Calu3 (cell line): ENCODE measurements around the gene WDR91. TPM values are rescaled to one million over a fixed set of nuclear protein-coding genes. Genes with fewer than 3 reads are reported as not detected.

Experiments
- BruUV-seq: library from RNA; stranded (reverse); fragments of 400-500 nt; replicated peaks from 2 replicates; lab custom pipeline; 2021; lab: Mats Ljungman, UMichigan
- CTCF ChIA-PET: fragments of 300-600 bp; sonication (Branson Sonifier 250); formaldehyde crosslinking; loops from one replicate; lab custom pipeline; 2022; ENCODE audit warnings: antibody characterized with exemption; lab: Charles Lee
- DNase-seq: peaks from one replicate; pipeline ENCODE4 v3.0.0; 2022
- H3K27ac Mint-ChIP-seq: one replicate; pipeline ENCODE4 v1.8.0; 2022; ENCODE audit warnings: mixed read lengths; ENCODE audit not compliant: unreplicated experiment
- H3K27me3 Mint-ChIP-seq: one replicate; pipeline ENCODE4 v1.8.0; 2022; ENCODE audit warnings: mixed read lengths; ENCODE audit not compliant: unreplicated experiment
- H3K36me3 Mint-ChIP-seq: one replicate; pipeline ENCODE4 v1.8.0; 2022; ENCODE audit warnings: mild to moderate bottlenecking, moderate library complexity, mixed read lengths; ENCODE audit not compliant: insufficient read depth, unreplicated experiment
- H3K4me1 Mint-ChIP-seq: one replicate; pipeline ENCODE4 v1.8.0; 2022; ENCODE audit warnings: mild to moderate bottlenecking, low read depth, mixed read lengths; ENCODE audit not compliant: unreplicated experiment
- H3K4me3 Mint-ChIP-seq: one replicate; pipeline ENCODE4 v1.8.0; 2022; ENCODE audit warnings: mild to moderate bottlenecking, low read depth, moderate library complexity, mixed read lengths; ENCODE audit not compliant: unreplicated experiment
- H3K9me3 Mint-ChIP-seq: one replicate; pipeline ENCODE4 v1.8.0; 2022; ENCODE audit warnings: low read depth, mixed read lengths; ENCODE audit not compliant: unreplicated experiment
- CTCF ChIP-seq: fragments of 200-600 bp; IDR thresholded peaks from one replicate; pipeline ENCODE4 v1.8.0; 2022; ENCODE audit warnings: antibody characterized with exemption; ENCODE audit not compliant: unreplicated experiment
- intact Hi-C: fragments of 100-400 bp; cut with micrococcal nuclease; formaldehyde crosslinking; loops from one replicate; pipeline ENCODE4 v1.10.0; 2022; ENCODE audit not compliant: unreplicated experiment
- total RNA-seq: library from RNA; stranded (reverse); gene quantifications from 2 replicates; pipeline ENCODE4 v1.2.3, GENCODE V29; 2022

The WDR91 gene
- total RNA-seq, 1 experiment from 2014 or later: 24.3 TPM

DNA sequence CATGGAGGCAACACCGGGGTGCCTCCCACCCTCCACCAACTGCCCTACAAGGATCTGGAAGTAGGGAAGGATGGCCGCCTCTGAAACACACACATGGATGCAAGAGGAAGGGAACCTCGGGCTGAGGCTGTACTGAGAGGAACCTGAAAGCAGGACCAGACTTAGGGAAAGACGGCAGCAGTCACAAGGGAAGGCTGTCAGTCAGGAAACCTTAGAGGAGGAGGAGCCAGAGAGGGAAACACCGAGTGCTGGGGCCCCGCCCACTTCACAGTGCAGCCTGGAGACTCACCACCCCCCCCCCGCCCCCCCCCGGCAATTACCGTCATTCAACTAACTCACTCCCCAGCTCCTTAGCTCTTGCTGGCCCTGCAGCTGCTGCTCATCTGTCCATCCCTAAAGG is 43.3 kb downstream of the WDR91 start:
- no peaks in the 10 kb centered on the region for H3K27me3 Mint-ChIP-seq
- peak overlapping the region; percentile 78 for H3K4me3 Mint-ChIP-seq
- CTCF ChIA-PET: no interaction called here
- DNase-seq: no peak
- peak overlapping the region; percentile 87 for H3K27ac Mint-ChIP-seq
- no peak for TF ChIP-seq CTCF
- H3K4me1 Mint-ChIP-seq: peaks cover 28% of the 10 kb centered on the region
- peaks cover 87% of the 10 kb centered on the region for H3K36me3 Mint-ChIP-seq
- intact Hi-C loops: no loop called here
- H3K9me3 Mint-ChIP-seq: no peaks in the 10 kb centered on the region
- no TSS peak for BruUV-seq

DNA sequence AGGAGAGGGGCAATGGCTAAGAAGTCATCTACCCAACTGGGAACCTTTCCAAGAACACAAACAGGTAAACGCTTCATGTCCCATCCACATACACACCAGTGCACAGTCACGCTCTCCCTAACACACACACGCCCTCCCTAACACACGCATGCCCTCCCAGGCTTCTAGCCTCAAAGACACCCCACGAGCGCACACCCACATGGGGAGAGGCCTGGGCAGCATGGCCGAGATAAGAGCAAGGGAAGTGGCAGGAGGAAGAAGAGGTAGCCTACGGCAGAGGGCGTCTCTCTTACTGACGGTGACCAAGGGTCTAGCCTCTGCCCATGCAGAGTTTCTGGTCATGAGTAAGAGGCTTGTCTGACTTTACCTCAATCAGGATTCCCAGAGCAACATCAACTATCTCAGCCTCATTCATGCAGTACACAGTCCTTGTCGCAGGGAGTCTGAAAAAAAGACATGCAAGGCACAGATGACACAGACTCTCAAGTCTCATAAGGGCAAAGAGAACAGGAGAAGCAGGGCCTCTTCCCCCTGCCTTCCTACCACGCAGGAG is 43.9 kb downstream of the WDR91 start:
- intact Hi-C loops: no loop called here
- H3K9me3 Mint-ChIP-seq: peaks cover 3% of the 10 kb centered on the region
- no peak for DNase-seq
- peaks cover 88% of the 10 kb centered on the region for H3K36me3 Mint-ChIP-seq
- H3K27ac Mint-ChIP-seq: no peak overlapping the region
- H3K4me3 Mint-ChIP-seq: no peak overlapping the region
- no peaks in the 10 kb centered on the region for H3K27me3 Mint-ChIP-seq
- CTCF ChIA-PET: no interaction called here
- no peak for TF ChIP-seq CTCF
- peaks cover 28% of the 10 kb centered on the region for H3K4me1 Mint-ChIP-seq
- BruUV-seq: no TSS peak

- BruUV-seq: no TSS peak
- intact Hi-C loops: no loop called here
- CTCF ChIA-PET: no interaction called here
- H3K36me3 Mint-ChIP-seq: peaks cover 88% of the 10 kb centered on the region
- TF ChIP-seq CTCF: no peak
- peaks cover 6% of the 10 kb centered on the region for H3K9me3 Mint-ChIP-seq
- DNase-seq: no peak
- H3K4me3 Mint-ChIP-seq: no peak overlapping the region
- no peak overlapping the region for H3K27ac Mint-ChIP-seq
- H3K27me3 Mint-ChIP-seq: no peaks in the 10 kb centered on the region
- peaks cover 37% of the 10 kb centered on the region for H3K4me1 Mint-ChIP-seq
Observed at GRCh38 chr7:135166338-135166990, 44.9 kb downstream of the WDR91 start.

GRCh38 chr7:135165862-135166261 is 45.5 kb downstream of the WDR91 start:
- peaks cover 6% of the 10 kb centered on the region for H3K9me3 Mint-ChIP-seq
- H3K4me3 Mint-ChIP-seq: no peak overlapping the region
- CTCF ChIA-PET: no interaction called here
- peaks cover 43% of the 10 kb centered on the region for H3K4me1 Mint-ChIP-seq
- no peak for DNase-seq
- BruUV-seq: no TSS peak
- no peak overlapping the region for H3K27ac Mint-ChIP-seq
- H3K27me3 Mint-ChIP-seq: no peaks in the 10 kb centered on the region
- no peak for TF ChIP-seq CTCF
- peaks cover 88% of the 10 kb centered on the region for H3K36me3 Mint-ChIP-seq
- intact Hi-C loops: no loop called here
